ENCODE results near the gene FBL. TPM values are rescaled to one million over a fixed set of nuclear protein-coding genes. Genes with fewer than 3 reads are reported as not detected.

Gene FBL
- total RNA-seq, 1 experiment from 2014 or later = 437 TPM

DNA sequence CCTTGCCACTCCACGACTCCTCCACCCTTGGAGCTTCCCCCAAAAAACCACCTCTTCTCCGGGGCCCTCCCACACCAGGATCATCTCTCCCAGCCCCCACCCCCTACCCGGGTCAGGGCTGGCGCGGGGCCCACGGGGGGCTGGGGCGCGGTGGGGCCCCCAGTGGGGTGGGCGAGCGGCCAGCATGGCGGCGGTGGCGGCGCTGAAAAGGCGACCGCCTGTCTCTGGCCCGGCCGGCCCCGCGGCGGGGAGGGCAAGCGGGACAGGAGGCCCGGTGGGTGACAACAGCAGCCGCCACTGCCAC is 13.1 kb downstream of the FBL start:
- 0 out of 2 replicates have a peak, but pooled peaks cover 3% of the 10 kb centered on the region for H3F3A ChIP-seq (ENCODE audit: insufficient read depth, low read depth)
- no peaks in the 10 kb centered on the region for H3K9me3 ChIP-seq (ENCODE audit: insufficient read depth, low read depth)
- intact Hi-C loops (cut with micrococcal nuclease; ENCODE audit: unreplicated experiment) = no loop called here
- H3K4me1 ChIP-seq (replicated peaks; ENCODE audit: insufficient read depth) = no peaks in the 10 kb centered on the region
- H3K36me3 ChIP-seq (ENCODE audit: low read depth) = peaks cover 32% of the 10 kb centered on the region
- no peaks in the 10 kb centered on the region for H4K20me1 ChIP-seq (ENCODE audit: insufficient read depth)
- no peaks in the 10 kb centered on the region for H3K79me2 ChIP-seq (ENCODE audit: low read depth)
- POLR2A ChIA-PET (ENCODE audit: unreplicated experiment) = interaction anchor here (0.6 to 1.0 kb wide), 6 partner anchors 14 to 775 kb away, joined by 3 to 13 read pairs (median 8); partner anchors contain the start of genes PSMC4 and RPS16
- CTCF ChIA-PET = interaction anchor here (1.0 kb wide), 1 partner anchor 13 kb away, joined by 3 read pairs; the partner anchor contains the start of gene FBL
- no peaks in the 10 kb centered on the region for H3K9me2 ChIP-seq (ENCODE audit: insufficient read depth)
- TF ChIP-seq EZH2 (IDR thresholded peaks at IDR 0.05; ENCODE audit: low read depth) (no peak), CTCF (conservative IDR thresholded peaks at IDR 0.05) (no peak)
- DNase-seq = no peak
- no TSS peak for BruUV-seq (replicated peaks)
- no peaks in the 10 kb centered on the region for H3K27me3 ChIP-seq (ENCODE audit: insufficient read depth, low read depth)
- no peak overlapping the region for H3K4me3 ChIP-seq
- no peak overlapping the region for H3K27ac ChIP-seq
- H2AFZ ChIP-seq = no peak overlapping the region
- H3K4me2 ChIP-seq = no peak overlapping the region

- Histone ChIP-seq H3K36me3 (ENCODE audit: low read depth) (peaks cover 26% of the 10 kb centered on the region), H3F3A (ENCODE audit: insufficient read depth, low read depth) (0 out of 2 replicates have a peak, but pooled peaks cover 3% of the 10 kb centered on the region), H3K4me3 (no peak overlapping the region), H3K4me2 (no peak overlapping the region), H3K79me2 (ENCODE audit: low read depth) (no peaks in the 10 kb centered on the region), H2AFZ (no peak overlapping the region), H3K9me3 (ENCODE audit: insufficient read depth, low read depth) (no peaks in the 10 kb centered on the region), H3K4me1 (replicated peaks; ENCODE audit: insufficient read depth) (no peaks in the 10 kb centered on the region), H4K20me1 (ENCODE audit: insufficient read depth) (no peaks in the 10 kb centered on the region), H3K9me2 (ENCODE audit: insufficient read depth) (no peaks in the 10 kb centered on the region), H3K27ac (no peak overlapping the region), H3K27me3 (ENCODE audit: insufficient read depth, low read depth) (no peaks in the 10 kb centered on the region)
- ChIA-PET POLR2A (ENCODE audit: unreplicated experiment) (no interaction called here), CTCF (no interaction called here)
- no peak for DNase-seq
- intact Hi-C loops (cut with micrococcal nuclease; ENCODE audit: unreplicated experiment) = no loop called here
- BruUV-seq (replicated peaks) = no TSS peak
- no peak for TF ChIP-seq CTCF (conservative IDR thresholded peaks at IDR 0.05)
- TF ChIP-seq EZH2 (IDR thresholded peaks at IDR 0.05; ENCODE audit: low read depth) = no peak
Observed at GRCh38 chr19:39832341-39833083, 13.7 kb downstream of the FBL start.

DNA sequence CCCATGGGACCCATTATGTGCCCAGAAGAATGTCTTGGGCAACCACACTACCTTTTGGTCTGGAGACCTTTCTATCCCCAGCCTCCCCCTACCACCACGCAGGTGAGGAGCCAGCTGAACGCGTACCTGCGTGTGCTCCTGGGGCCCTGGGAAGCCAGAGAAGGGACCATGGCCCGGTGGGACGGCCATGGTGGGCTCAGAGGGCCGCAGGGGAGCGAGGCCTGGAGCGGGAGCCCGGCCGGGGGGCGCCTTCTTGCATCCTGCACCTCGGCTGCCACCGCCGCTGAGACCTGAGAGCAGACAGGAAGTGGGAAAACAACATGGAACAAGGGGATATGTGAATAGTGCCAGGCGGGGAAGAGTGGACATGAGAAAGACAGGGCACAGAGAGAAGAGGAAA is 14.5 kb downstream of the FBL start:
- H3K36me3 ChIP-seq (ENCODE audit: low read depth) = peaks cover 18% of the 10 kb centered on the region
- no peak for DNase-seq
- no TSS peak for BruUV-seq (replicated peaks)
- no peaks in the 10 kb centered on the region for H3K4me1 ChIP-seq (replicated peaks; ENCODE audit: insufficient read depth)
- TF ChIP-seq EZH2 (IDR thresholded peaks at IDR 0.05; ENCODE audit: low read depth) (no peak), CTCF (conservative IDR thresholded peaks at IDR 0.05) (no peak)
- H3K4me2 ChIP-seq = no peak overlapping the region
- intact Hi-C loops (cut with micrococcal nuclease; ENCODE audit: unreplicated experiment) = no loop called here
- 0 out of 2 replicates have a peak, but pooled peaks cover 3% of the 10 kb centered on the region for H3F3A ChIP-seq (ENCODE audit: insufficient read depth, low read depth)
- H3K9me2 ChIP-seq (ENCODE audit: insufficient read depth) = no peaks in the 10 kb centered on the region
- no peaks in the 10 kb centered on the region for H3K79me2 ChIP-seq (ENCODE audit: low read depth)
- POLR2A ChIA-PET (ENCODE audit: unreplicated experiment) = no interaction called here
- H3K27me3 ChIP-seq (ENCODE audit: insufficient read depth, low read depth) = no peaks in the 10 kb centered on the region
- no peaks in the 10 kb centered on the region for H4K20me1 ChIP-seq (ENCODE audit: insufficient read depth)
- no peaks in the 10 kb centered on the region for H3K9me3 ChIP-seq (ENCODE audit: insufficient read depth, low read depth)
- no peak overlapping the region for H2AFZ ChIP-seq
- no peak overlapping the region for H3K27ac ChIP-seq
- no peak overlapping the region for H3K4me3 ChIP-seq
- CTCF ChIA-PET = no interaction called here

All from PC-9 (cell line).